Left renal pelvis (tissue), 4 donors: ENCODE data around the gene ANO7. TPM values are rescaled to one million over a fixed set of nuclear protein-coding genes. Genes with fewer than 3 reads are reported as not detected.
"Not testable (repeated sequence)": the region's sequence is repeated elsewhere in the genome, so short reads cannot be mapped to it uniquely, and the experiment has no call there.

Experiments
- DNase-seq, 4 donors: peaks; one replicate each; pipeline ENCODE4 v3.0.0-alpha.2; 2013; ENCODE audit warnings: low read depth in 4 of 4, low spot score in 3 of 4
- polyA plus RNA-seq, 4 donors: library from polyadenylated mRNA; unstranded; fragments of 120-200 nt; gene quantifications; one replicate each; pipeline ENCODE4 v1.2.1, GENCODE V29; 2013; ENCODE audit not compliant: insufficient read length in 4 of 4

The ANO7 gene
- polyA plus RNA-seq, 4 donors: 0.85 to 3.3 (median 1.6) TPM

GRCh38 chr2:241189093-241189855 is 797 bp downstream of the ANO7 start:
- DNase-seq: no peak

GRCh38 chr2:241189856-241190201 is 1.4 kb downstream of the ANO7 start:
- DNase-seq: no peak

GRCh38 chr2:241190291-241190981 is 2.0 kb downstream of the ANO7 start:
- DNase-seq: no peak

- no peak for DNase-seq
Observed at GRCh38 chr2:241191081-241191480, 2.6 kb downstream of the ANO7 start.

GRCh38 chr2:241193271-241193670 is 4.8 kb downstream of the ANO7 start:
- no peak for DNase-seq

- no peak for DNase-seq
Observed at GRCh38 chr2:241194811-241195210, 6.3 kb downstream of the ANO7 start.

GRCh38 chr2:241195506-241196130 is 7.1 kb downstream of the ANO7 start:
- no peak for DNase-seq

GRCh38 chr2:241197246-241197645 is 8.8 kb downstream of the ANO7 start:
- not testable (repeated sequence) for DNase-seq

- DNase-seq: no peak
Observed at GRCh38 chr2:241197947-241198346, 9.5 kb downstream of the ANO7 start.

- DNase-seq: no peak
Observed at GRCh38 chr2:241198381-241199279, 10.2 kb downstream of the ANO7 start.

GRCh38 chr2:241199286-241199685 is 10.8 kb downstream of the ANO7 start:
- no peak for DNase-seq

- DNase-seq: no peak
Observed at GRCh38 chr2:241199897-241200821, 11.7 kb downstream of the ANO7 start.

GRCh38 chr2:241200822-241201395 is 12.4 kb downstream of the ANO7 start:
- no peak for DNase-seq

GRCh38 chr2:241201445-241202267 is 13.2 kb downstream of the ANO7 start:
- no peak for DNase-seq

- no peak for DNase-seq
Observed at GRCh38 chr2:241202268-241202585, 13.8 kb downstream of the ANO7 start.

GRCh38 chr2:241202681-241203080 is 14.2 kb downstream of the ANO7 start:
- no peak for DNase-seq

GRCh38 chr2:241203218-241204009 is 14.9 kb downstream of the ANO7 start:
- no peak for DNase-seq

- DNase-seq: no peak
Observed at GRCh38 chr2:241204010-241204384, 15.5 kb downstream of the ANO7 start.
